Calu3 (cell line): ENCODE measurements around the gene NOS1. TPM values are rescaled to one million over a fixed set of nuclear protein-coding genes. Genes with fewer than 3 reads are reported as not detected.

Source experiments
- BruUV-seq: library from RNA; stranded (reverse); fragments of 400-500 nt; replicated peaks from 2 replicates; lab custom pipeline; 2021; lab: Mats Ljungman, UMichigan
- CTCF ChIA-PET: fragments of 300-600 bp; sonication (Branson Sonifier 250); formaldehyde crosslinking; loops from one replicate; lab custom pipeline; 2022; ENCODE audit warnings: antibody characterized with exemption; lab: Charles Lee
- DNase-seq: peaks from one replicate; pipeline ENCODE4 v3.0.0; 2022
- H3K27ac Mint-ChIP-seq: one replicate; pipeline ENCODE4 v1.8.0; 2022; ENCODE audit warnings: mixed read lengths; ENCODE audit not compliant: unreplicated experiment
- H3K27me3 Mint-ChIP-seq: one replicate; pipeline ENCODE4 v1.8.0; 2022; ENCODE audit warnings: mixed read lengths; ENCODE audit not compliant: unreplicated experiment
- H3K36me3 Mint-ChIP-seq: one replicate; pipeline ENCODE4 v1.8.0; 2022; ENCODE audit warnings: mild to moderate bottlenecking, moderate library complexity, mixed read lengths; ENCODE audit not compliant: insufficient read depth, unreplicated experiment
- H3K4me1 Mint-ChIP-seq: one replicate; pipeline ENCODE4 v1.8.0; 2022; ENCODE audit warnings: mild to moderate bottlenecking, low read depth, mixed read lengths; ENCODE audit not compliant: unreplicated experiment
- H3K4me3 Mint-ChIP-seq: one replicate; pipeline ENCODE4 v1.8.0; 2022; ENCODE audit warnings: mild to moderate bottlenecking, low read depth, moderate library complexity, mixed read lengths; ENCODE audit not compliant: unreplicated experiment
- H3K9me3 Mint-ChIP-seq: one replicate; pipeline ENCODE4 v1.8.0; 2022; ENCODE audit warnings: low read depth, mixed read lengths; ENCODE audit not compliant: unreplicated experiment
- CTCF ChIP-seq: fragments of 200-600 bp; IDR thresholded peaks from one replicate; pipeline ENCODE4 v1.8.0; 2022; ENCODE audit warnings: antibody characterized with exemption; ENCODE audit not compliant: unreplicated experiment
- intact Hi-C: fragments of 100-400 bp; cut with micrococcal nuclease; formaldehyde crosslinking; loops from one replicate; pipeline ENCODE4 v1.10.0; 2022; ENCODE audit not compliant: unreplicated experiment
- total RNA-seq: library from RNA; stranded (reverse); gene quantifications from 2 replicates; pipeline ENCODE4 v1.2.3, GENCODE V29; 2022

The NOS1 gene
- total RNA-seq, 1 experiment from 2014 or later = not detected

DNA sequence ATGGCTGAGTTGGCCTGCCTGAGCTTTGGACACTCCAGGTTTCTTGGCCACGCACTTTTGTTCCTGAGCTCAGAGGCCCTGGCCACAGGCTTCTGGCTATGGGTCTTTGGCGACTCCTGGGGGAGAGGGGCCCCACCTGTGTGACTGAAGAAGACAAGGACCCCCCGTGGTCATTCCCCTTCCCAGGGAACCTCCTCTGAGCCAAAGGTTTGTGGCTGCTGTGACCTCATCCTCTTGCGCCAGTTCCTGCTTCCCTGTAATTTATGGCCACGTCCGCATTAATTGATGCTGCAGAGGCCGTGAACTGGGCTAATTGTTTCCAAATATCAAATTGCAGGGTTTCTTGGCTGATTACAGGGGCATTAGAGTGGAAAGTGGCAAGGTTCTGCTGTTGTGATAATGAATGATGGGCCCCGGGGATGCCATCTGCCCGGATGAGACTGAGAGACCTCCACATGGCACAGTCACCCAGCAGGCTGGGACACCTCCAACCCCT lies 27.6 kb upstream of the NOS1 start:
- H3K27me3 Mint-ChIP-seq = peaks cover 47% of the 10 kb centered on the region
- intact Hi-C loops = no loop called here
- no TSS peak for BruUV-seq
- no peaks in the 10 kb centered on the region for H3K9me3 Mint-ChIP-seq
- DNase-seq = no peak
- no peak overlapping the region for H3K27ac Mint-ChIP-seq
- H3K4me3 Mint-ChIP-seq = no peak overlapping the region
- no peaks in the 10 kb centered on the region for H3K36me3 Mint-ChIP-seq
- CTCF ChIA-PET = no interaction called here
- H3K4me1 Mint-ChIP-seq = no peaks in the 10 kb centered on the region
- TF ChIP-seq CTCF = no peak

DNA sequence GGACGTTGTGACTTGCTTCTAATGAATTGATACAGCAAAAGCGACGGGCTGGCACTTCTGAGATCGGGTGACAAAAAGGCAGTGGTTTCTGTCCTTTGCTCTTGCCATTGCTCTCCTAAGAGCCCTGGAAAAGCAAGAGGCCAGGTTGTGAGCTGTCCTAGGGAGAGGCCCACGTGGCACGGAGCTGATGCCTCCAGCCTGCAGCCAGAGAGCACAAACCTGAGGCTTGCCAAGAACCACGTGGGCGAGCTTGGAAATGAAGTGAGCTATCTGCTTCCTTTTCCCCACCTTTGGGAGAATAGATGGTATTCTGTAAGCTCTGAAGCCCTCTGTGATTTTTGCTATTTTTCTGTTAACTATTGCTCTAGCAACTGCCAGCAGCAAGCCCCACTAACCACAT lies 26.4 kb upstream of the NOS1 start:
- intact Hi-C loops = no loop called here
- BruUV-seq = no TSS peak
- H3K27ac Mint-ChIP-seq = no peak overlapping the region
- H3K36me3 Mint-ChIP-seq = no peaks in the 10 kb centered on the region
- no peak overlapping the region for H3K4me3 Mint-ChIP-seq
- CTCF ChIA-PET = interaction anchor here (0.7 to 0.8 kb wide), 3 partner anchors 201 to 951 kb away, joined by 3 to 5 read pairs (median 3); no protein-coding TSS in a partner anchor
- DNase-seq = no peak
- H3K4me1 Mint-ChIP-seq = no peaks in the 10 kb centered on the region
- H3K27me3 Mint-ChIP-seq = peaks cover 47% of the 10 kb centered on the region
- no peak for TF ChIP-seq CTCF
- no peaks in the 10 kb centered on the region for H3K9me3 Mint-ChIP-seq

- H3K27ac Mint-ChIP-seq = no peak overlapping the region
- no peaks in the 10 kb centered on the region for H3K4me1 Mint-ChIP-seq
- no peak overlapping the region for H3K4me3 Mint-ChIP-seq
- intact Hi-C loops = no loop called here
- DNase-seq = no peak
- H3K27me3 Mint-ChIP-seq = peaks cover 65% of the 10 kb centered on the region
- no peaks in the 10 kb centered on the region for H3K36me3 Mint-ChIP-seq
- CTCF ChIA-PET = no interaction called here
- no peak for TF ChIP-seq CTCF
- BruUV-seq = no TSS peak
- peaks cover 4% of the 10 kb centered on the region for H3K9me3 Mint-ChIP-seq
These were observed 23.3 kb upstream of the NOS1 start for GRCh38 chr12:117384735-117385134.

GRCh38 chr12:117380083-117380482 lies 18.7 kb upstream of the NOS1 start:
- H3K36me3 Mint-ChIP-seq = no peaks in the 10 kb centered on the region
- H3K9me3 Mint-ChIP-seq = peaks cover 4% of the 10 kb centered on the region
- CTCF ChIA-PET = no interaction called here
- H3K4me3 Mint-ChIP-seq = no peak overlapping the region
- intact Hi-C loops = no loop called here
- no TSS peak for BruUV-seq
- H3K27ac Mint-ChIP-seq = no peak overlapping the region
- no peaks in the 10 kb centered on the region for H3K4me1 Mint-ChIP-seq
- DNase-seq = no peak
- TF ChIP-seq CTCF = no peak
- peaks cover 83% of the 10 kb centered on the region for H3K27me3 Mint-ChIP-seq
